Adrenal gland (tissue), 12 donors: ENCODE measurements around the gene NEDD8. TPM values are rescaled to one million over a fixed set of nuclear protein-coding genes. Genes with fewer than 3 reads are reported as not detected.
A peak's percentile ranks its signal among the peaks of the same experiment; 100 is the strongest.

Experiments used
- DNase-seq, 7 donors: peaks; one replicate each; pipeline ENCODE4 v3.0.0-alpha.2; 2019 to 2020
- H3K27ac ChIP-seq, 5 donors: fragments of 200-600 bp; sonication (generic) in 4 of 5; 1 replicate in 3 of 5; 2 replicates in 2 of 5; pipeline versions ENCODE4 v1.5.1 to v1.8.0; 2016 to 2020; ENCODE audit warnings: mild to moderate bottlenecking in 1 of 5
- H3K27me3 ChIP-seq: fragments of 200-600 bp; 2 replicates; pipeline ENCODE4 v1.8.0; 2021
- H3K36me3 ChIP-seq, 2 donors: fragments of 200-600 bp; replicated peaks in 1 of 2; 1 replicate in 1 of 2; 2 replicates in 1 of 2; pipeline versions ENCODE4 v1.5.1 to v1.8.0; 2018 to 2022
- H3K4me1 ChIP-seq, 2 donors: fragments of 200-600 bp; replicated peaks in 1 of 2; 1 replicate in 1 of 2; 2 replicates in 1 of 2; pipeline versions ENCODE4 v1.5.1 to v1.8.0; 2018 to 2021
- H3K4me3 ChIP-seq, 4 donors: fragments of 200-600 bp; sonication (generic) in 3 of 4; one replicate each; pipeline ENCODE4 v1.5.1; 2016 to 2018
- H3K9me3 ChIP-seq, 3 donors: fragments of 200-600 bp; sonication (generic) in 1 of 3; replicated peaks in 1 of 3; 1 replicate in 2 of 3; 2 replicates in 1 of 3; pipeline versions ENCODE4 v1.5.1 to v1.8.0; 2016 to 2021
- CTCF ChIP-seq, 6 experiments: fragments of 450-650 bp in 4 of 6; fragments of 200-600 bp in 2 of 6; sonication (generic) in 1 of 6; IDR thresholded peaks; 1 replicate in 5 of 6; 2 replicates in 1 of 6; pipeline versions ENCODE4 v1.5.1 to v1.8.0; 2016 to 2021; ENCODE audit warnings: antibody characterized with exemption in 6 of 6, mild to moderate bottlenecking in 2 of 6, moderate library complexity in 1 of 6
- POLR2A ChIP-seq, 2 donors: fragments of 450-650 bp; IDR thresholded peaks; one replicate each; pipeline ENCODE4 v1.6.1; 2017; ENCODE audit warnings: antibody characterized with exemption in 2 of 2, mild to moderate bottlenecking in 2 of 2, moderate library complexity in 1 of 2
- WGBS, 4 donors: extraction: QIAGEN DNeasy Blood & Tissue Kit in 2 of 4; methylation state at CpG; one replicate each; pipeline versions ENCODE4 v1.1.5 to v1.1.7; 2013 to 2017; 5-methylcytosine and 5-hydroxymethylcytosine counted together
- intact Hi-C, 2 donors: fragments of 100-400 bp; cut with DNase I; formaldehyde crosslinking; loops; one replicate each; pipeline versions ENCODE4 v1.14.1 to v1.15.0; 2022 to 2023
- polyA plus RNA-seq, 3 donors: library from polyadenylated mRNA; stranded (reverse); fragments of 200-250 nt in 2 of 3; fragments of 350-450 nt in 1 of 3; fragmentation: Illumina TruSeq in 1 of 3; extraction: RNeasy Lipid Tissue Mini Kit (QIAGEN cat#74804) in 1 of 3; gene quantifications; one replicate each; pipeline ENCODE4 v1.2.3, GENCODE V29; 2013 to 2014
- total RNA-seq, 9 donors: library from RNA; depleted of rRNA in 4 of 9; stranded (reverse); fragments of >200 nt in 4 of 9; fragments of 120-200 nt in 1 of 9; fragmentation: NEBNext Ultra II Directional in 1 of 9; extraction: Animal tissue kit (Norgen Biotek cat#: 25700) in 1 of 9; gene quantifications; one replicate each; pipeline versions ENCODE4 v1.1.0 to v1.2.4, GENCODE V29; 2013 to 2023
- donor health status: healthy with polysubstance abuse.
- donor health status: Bipolar disorder and iron deficiency.
- donor health status: DM: yes; HTN: yes; CAD: no.
- donor health status: DM: no; HTN: no; CAD: no.
- donor health status: DM: no; HTN: no; CAD: no.
- donor health status: DM: yes; HTN: yes; CAD: no.

NEDD8 gene
- total and polyA plus RNA-seq, 12 donors: 136 to 454 (median 216) TPM

GRCh38 chr14:24198814-24199524, 33.2 kb downstream of the NEDD8 start:
- H3K36me3 ChIP-seq: peaks cover 0 to 5% of the 10 kb centered on the region in 2 donors
- peaks cover 16 to 30% of the 10 kb centered on the region in 2 donors for H3K4me1 ChIP-seq
- DNase-seq: peak in 1 of 7 donors; percentile 11
- no peaks in the 10 kb centered on the region for H3K27me3 ChIP-seq
- TF ChIP-seq POLR2A (IDR thresholded peaks at IDR 0.05): no peak
- no peak for TF ChIP-seq CTCF (IDR thresholded peaks at IDR 0.05)
- no peak overlapping the region for H3K27ac ChIP-seq
- H3K9me3 ChIP-seq: no peaks in the 10 kb centered on the region
- WGBS, 4 donors: 75 to 84% (median 82%) methylated on average over 7 of the region's 7 CpGs
- intact Hi-C loops: no loop called here
- H3K4me3 ChIP-seq: no peak overlapping the region

- Histone ChIP-seq H3K27ac (no peak overlapping the region), H3K9me3 (no peaks in the 10 kb centered on the region), H3K36me3 (peaks cover 0 to 16% of the 10 kb centered on the region in 2 donors), H3K4me1 (peaks cover 16 to 30% of the 10 kb centered on the region in 2 donors), H3K27me3 (no peaks in the 10 kb centered on the region), H3K4me3 (no peak overlapping the region)
- no peak for TF ChIP-seq POLR2A (IDR thresholded peaks at IDR 0.05)
- 94 to 96% (median 96%) methylated on average over 2 of the region's 2 CpGs for WGBS, 4 donors
- intact Hi-C loops: no loop called here
- no peak for DNase-seq
Measured at GRCh38 chr14:24197056-24197450, 35.1 kb downstream of the NEDD8 start.

GRCh38 chr14:24196071-24197055, 35.8 kb downstream of the NEDD8 start:
- Histone ChIP-seq H3K4me1 (peaks cover 16 to 30% of the 10 kb centered on the region in 2 donors), H3K27ac (peak overlapping the region; percentile 80 to 99 (median 96)), H3K27me3 (no peaks in the 10 kb centered on the region), H3K4me3 (peak overlapping the region; percentile 81 to 97 (median 84)), H3K9me3 (no peaks in the 10 kb centered on the region), H3K36me3 (peaks cover 0 to 19% of the 10 kb centered on the region in 2 donors)
- WGBS, 4 donors: 34 to 43% (median 35%) methylated on average over 27 to 33 of the region's 33 CpGs
- intact Hi-C loops: no loop called here
- DNase-seq: peak in 2 of 7 donors; percentile 37
- TF ChIP-seq CTCF (IDR thresholded peaks at IDR 0.05) (no peak), POLR2A (IDR thresholded peaks at IDR 0.05) (no peak)

- WGBS, 4 donors: 0 to 1% (median 0%) methylated on average over 2 to 89 of the region's 89 CpGs
- Histone ChIP-seq H3K36me3 (peaks cover 0 to 22% of the 10 kb centered on the region in 2 donors), H3K27me3 (no peaks in the 10 kb centered on the region), H3K27ac (peak within 1 kb of the TSS; percentile 80 to 99 (median 96)), H3K4me3 (peak within 1 kb of the TSS; percentile 81 to 97 (median 84)), H3K9me3 (no peaks in the 10 kb centered on the region), H3K4me1 (peaks cover 16 to 30% of the 10 kb centered on the region in 2 donors)
- DNase-seq: peak; percentile 86 to 93 (median 89)
- TF ChIP-seq CTCF (IDR thresholded peaks at IDR 0.05): no peak
- peak; percentile 65 to 82 for TF ChIP-seq POLR2A (IDR thresholded peaks at IDR 0.05)
- intact Hi-C loops: no loop called here
Measured at GRCh38 chr14:24195186-24196070, 36.7 kb downstream of the NEDD8 start, which contains the start of gene TM9SF1. Gene TM9SF1, minus strand, starts transcription at chr14:24195441. Its CDS starts 422 bp downstream, at chr14:24195019.
